H9 (cell line): Measurements from ENCODE around the gene IMMP2L. TPM values are rescaled to one million over a fixed set of nuclear protein-coding genes. Genes with fewer than 3 reads are reported as not detected.

Experiments used
- DNase-seq: peaks from one replicate; pipeline ENCODE4 v3.0.0-alpha.2; 2017
- H2AFZ ChIP-seq: one replicate; pipeline ENCODE4 v1.6.1; 2013; ENCODE audit warnings: mild to moderate bottlenecking, low read length, control low read depth, moderate library complexity
- H2AK5ac ChIP-seq: 2 replicates; pipeline ENCODE4 v1.6.1; 2013; ENCODE audit warnings: low read length, control low read depth, mixed read lengths; ENCODE audit not compliant: insufficient read length
- H2BK120ac ChIP-seq: one replicate; pipeline ENCODE4 v1.6.1; 2013; ENCODE audit warnings: low read depth, mild to moderate bottlenecking, low read length, control low read depth, inconsistent platforms; ENCODE audit not compliant: poor library complexity, severe bottlenecking
- H2BK12ac ChIP-seq: 2 replicates; pipeline ENCODE4 v1.6.1; 2013; ENCODE audit warnings: low read length, control low read depth, mixed read lengths, low read depth; ENCODE audit not compliant: insufficient read length
- H2BK15ac ChIP-seq: 2 replicates; pipeline ENCODE4 v1.6.1; 2013; ENCODE audit warnings: low read depth, low read length, control low read depth
- H2BK20ac ChIP-seq: one replicate; pipeline ENCODE4 v1.6.1; 2013; ENCODE audit warnings: low read depth, mild to moderate bottlenecking, low read length, control low read depth, inconsistent platforms; ENCODE audit not compliant: poor library complexity, severe bottlenecking
- H2BK5ac ChIP-seq: 2 replicates; pipeline ENCODE4 v1.6.1; 2013; ENCODE audit warnings: low read length, control low read depth, mixed read lengths; ENCODE audit not compliant: insufficient read length
- H3K14ac ChIP-seq: 2 replicates; pipeline ENCODE4 v1.6.1; 2013; ENCODE audit warnings: low read length, control low read depth; ENCODE audit not compliant: insufficient read depth
- H3K18ac ChIP-seq: 2 replicates; pipeline ENCODE4 v1.6.1; 2013; ENCODE audit warnings: low read depth, mild to moderate bottlenecking, mixed read lengths, low read length, control low read depth; ENCODE audit not compliant: insufficient read length
- H3K23ac ChIP-seq: 2 replicates; pipeline ENCODE4 v1.6.1; 2013; ENCODE audit warnings: low read length, control low read depth, mixed read lengths, low read depth; ENCODE audit not compliant: insufficient read length
- H3K23me2 ChIP-seq: 2 replicates; pipeline ENCODE4 v1.6.1; 2013; ENCODE audit warnings: low read depth, mild to moderate bottlenecking, mixed read lengths, low read length, control low read depth; ENCODE audit not compliant: insufficient read length, poor library complexity, severe bottlenecking
- H3K27ac ChIP-seq: 2 replicates; pipeline ENCODE4 v1.5.1; 2013; ENCODE audit warnings: low read length, control low read depth, mixed read lengths, low read depth; ENCODE audit not compliant: insufficient read length
- H3K27me3 ChIP-seq: 2 replicates; pipeline ENCODE4 v1.6.1; 2013; ENCODE audit warnings: low read length, control low read depth, inconsistent platforms; ENCODE audit not compliant: insufficient read depth
- H3K4ac ChIP-seq: 2 replicates; pipeline ENCODE4 v1.6.1; 2013; ENCODE audit warnings: low read depth, mild to moderate bottlenecking, control low read depth, inconsistent platforms, low read length, moderate library complexity
- H3K4me1 ChIP-seq: 2 replicates; pipeline ENCODE4 v1.6.1; 2013; ENCODE audit warnings: low read length, control low read depth, inconsistent platforms; ENCODE audit not compliant: insufficient read depth
- H3K4me2 ChIP-seq: 2 replicates; pipeline ENCODE4 v1.6.1; 2013; ENCODE audit warnings: low read length, control low read depth, mixed read lengths; ENCODE audit not compliant: insufficient read length, insufficient read depth
- H3K56ac ChIP-seq: 2 replicates; pipeline ENCODE4 v1.6.1; 2013; ENCODE audit warnings: low read depth, mild to moderate bottlenecking, mixed read lengths, low read length, control low read depth; ENCODE audit not compliant: insufficient read length
- H3K79me1 ChIP-seq: 2 replicates; pipeline ENCODE4 v1.6.1; 2013; ENCODE audit warnings: low read depth, mild to moderate bottlenecking, moderate library complexity, low read length, control low read depth, inconsistent platforms; ENCODE audit not compliant: insufficient read depth, poor library complexity, severe bottlenecking
- H3K79me2 ChIP-seq: 2 replicates; pipeline ENCODE4 v1.6.1; 2013; ENCODE audit warnings: low read length, control low read depth, inconsistent platforms; ENCODE audit not compliant: insufficient read depth
- H3K9ac ChIP-seq: 2 replicates; pipeline ENCODE4 v1.6.1; 2013; ENCODE audit warnings: low read length, control low read depth, mixed read lengths; ENCODE audit not compliant: insufficient read length; ENCODE audit errors: extremely low read depth
- H3K9me3 ChIP-seq: one replicate; pipeline ENCODE4 v1.6.1; 2013; ENCODE audit warnings: low read depth, low read length, inconsistent platforms; ENCODE audit not compliant: control insufficient read depth
- H3T11ph ChIP-seq: one replicate; pipeline ENCODE4 v1.6.1; 2013; ENCODE audit warnings: mild to moderate bottlenecking, low read length, control low read depth, inconsistent platforms
- H4K20me1 ChIP-seq: one replicate; pipeline ENCODE4 v1.6.1; 2013; ENCODE audit not compliant: control insufficient read depth, insufficient read length, insufficient read depth
- H4K5ac ChIP-seq: 2 replicates; pipeline ENCODE4 v1.6.1; 2013; ENCODE audit warnings: low read depth, mild to moderate bottlenecking, mixed read lengths, low read length, control low read depth; ENCODE audit not compliant: insufficient read length
- H4K8ac ChIP-seq: replicated peaks from 2 replicates; pipeline ENCODE4 v1.6.1; 2013; ENCODE audit warnings: low read length, control low read depth, mixed read lengths, low read depth; ENCODE audit not compliant: insufficient read length
- H4K91ac ChIP-seq: 2 replicates; pipeline ENCODE4 v1.6.1; 2013; ENCODE audit warnings: low read depth, mild to moderate bottlenecking, moderate library complexity, mixed read lengths, low read length, control low read depth; ENCODE audit not compliant: insufficient read length
- H3K27ac Mint-ChIP-seq, 3 experiments: 2 replicates in 2 of 3; 3 replicates in 1 of 3; pipeline ENCODE4 v1.8.0; 2020 to 2021; ENCODE audit warnings: mixed read lengths in 3 of 3, mild to moderate bottlenecking in 1 of 3, moderate library complexity in 1 of 3
- H3K27me3 Mint-ChIP-seq: 2 replicates; pipeline ENCODE4 v1.8.0; 2021; ENCODE audit warnings: low read depth, mild to moderate bottlenecking, moderate library complexity, mixed read lengths
- H3K36me3 Mint-ChIP-seq, 3 experiments: 2 replicates in 2 of 3; 3 replicates in 1 of 3; pipeline ENCODE4 v1.8.0; 2020 to 2021; ENCODE audit warnings: low read depth in 3 of 3, mixed read lengths in 3 of 3; ENCODE audit not compliant: insufficient read depth in 1 of 3
- H3K4me1 Mint-ChIP-seq, 2 experiments: 2 replicates each; pipeline ENCODE4 v1.8.0; 2020; ENCODE audit warnings: mixed read lengths in 2 of 2
- H3K4me3 Mint-ChIP-seq, 2 experiments: 2 replicates in 1 of 2; 3 replicates in 1 of 2; pipeline ENCODE4 v1.8.0; 2020 to 2021; ENCODE audit warnings: mild to moderate bottlenecking in 2 of 2, mixed read lengths in 2 of 2, moderate library complexity in 1 of 2
- H3K9me3 Mint-ChIP-seq, 2 experiments: 2 replicates in 1 of 2; 3 replicates in 1 of 2; pipeline ENCODE4 v1.8.0; 2020; ENCODE audit warnings: mild to moderate bottlenecking in 2 of 2, mixed read lengths in 2 of 2, moderate library complexity in 1 of 2
- CTCF ChIP-seq: fragments of 200-600 bp; sonication (generic); conservative IDR thresholded peaks from 3 replicates; pipeline ENCODE4 v1.8.0; 2021; ENCODE audit warnings: antibody characterized with exemption, mild to moderate bottlenecking
- WGBS: extraction: QIAGEN DNeasy Blood & Tissue Kit; methylation state at CpG from one replicate; pipeline ENCODE4 v1.1.7; 2013; ENCODE audit warnings: missing lambda C conversion rate, low lambda C conversion rate, mixed read lengths; ENCODE audit not compliant: insufficient read length; ENCODE audit errors: extremely low coverage; 5-methylcytosine and 5-hydroxymethylcytosine counted together
- total RNA-seq: library from RNA; stranded (reverse); gene quantifications from 2 replicates; pipeline ENCODE4 v1.2.1, GENCODE V29; 2021

IMMP2L gene
- total RNA-seq, 1 experiment from 2014 or later: 14.7 TPM

GRCh38 chr7:111126987-111127386 lies 435.3 kb downstream of the IMMP2L start:
- no CpG with 5 or more reads among the region's 3 CpGs for WGBS
- Histone ChIP-seq H3K23ac (no peak overlapping the region), H2BK120ac (no peak overlapping the region), H3K14ac (no peak overlapping the region), H2AFZ (no peak overlapping the region), H4K20me1 (no peaks in the 10 kb centered on the region), H2BK12ac (no peak overlapping the region), H3K4me1 (no peaks in the 10 kb centered on the region), H3K27ac (no peak overlapping the region), H3K4me2 (no peak overlapping the region), H2BK5ac (no peak overlapping the region), H2AK5ac (no peak overlapping the region), H2BK20ac (no peak overlapping the region), H3K9me3 (no peaks in the 10 kb centered on the region), H3K18ac (no peak overlapping the region), H3K4ac (no peak overlapping the region), H2BK15ac (no peak overlapping the region), H3K79me1 (no peaks in the 10 kb centered on the region), H3T11ph (no peak overlapping the region), H3K23me2 (no peaks in the 10 kb centered on the region), H3K27me3 (no peaks in the 10 kb centered on the region), H4K5ac (no peak overlapping the region), H3K56ac (no peak overlapping the region), H4K8ac (no peak overlapping the region), H3K79me2 (no peaks in the 10 kb centered on the region), H3K9ac (no peak overlapping the region), H4K91ac (no peak overlapping the region)
- Mint-ChIP-seq H3K4me3 (no peak overlapping the region), H3K27me3 (no peaks in the 10 kb centered on the region), H3K27ac (no peak overlapping the region), H3K4me1 (no peaks in the 10 kb centered on the region), H3K9me3 (no peaks in the 10 kb centered on the region), H3K36me3 (no peaks in the 10 kb centered on the region)
- DNase-seq: no peak
- no peak for TF ChIP-seq CTCF
